ENCODE results near the gene SCYGR5. TPM values are rescaled to one million over a fixed set of nuclear protein-coding genes. Genes with fewer than 3 reads are reported as not detected.
"Not testable (repeated sequence)": the region's sequence is repeated elsewhere in the genome, so short reads cannot be mapped to it uniquely, and the experiment has no call there.

SCYGR5 gene
- total and polyA plus RNA-seq, 2 donors from 2014 or later = not detected

DNA sequence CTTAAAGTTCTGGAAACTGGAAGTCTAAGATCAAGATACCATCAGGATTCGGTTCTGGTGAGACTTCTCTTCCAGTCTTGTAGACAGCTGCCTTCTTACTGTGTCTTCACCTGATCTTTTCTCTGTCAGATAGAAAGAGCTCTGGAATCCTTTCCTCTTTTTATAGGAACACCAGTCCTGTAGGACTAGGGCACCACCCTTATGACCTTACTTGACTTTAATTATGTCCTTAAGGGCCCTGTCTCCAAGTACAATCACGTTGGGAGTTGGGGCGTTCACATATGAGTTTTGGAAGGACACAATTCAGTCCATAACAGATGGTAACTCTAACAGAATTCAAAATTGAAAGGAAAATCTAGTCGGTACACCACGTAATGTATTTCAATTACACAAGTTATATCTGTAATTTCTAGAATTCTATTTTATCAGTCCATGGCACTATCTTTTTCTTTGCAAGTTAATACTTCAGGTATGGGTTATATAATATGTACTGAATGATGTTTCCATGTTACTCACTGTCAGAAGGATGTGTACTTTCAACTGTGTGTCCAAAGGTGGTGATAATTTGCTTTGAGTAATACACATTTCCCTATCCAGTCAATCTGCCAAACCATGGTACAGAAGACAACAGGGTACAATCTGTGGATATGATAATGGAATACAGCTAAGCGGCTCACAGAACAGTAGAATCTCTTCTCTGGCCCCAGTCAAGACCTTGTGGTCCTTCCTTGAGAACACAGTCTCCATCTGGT is 1.2 kb upstream of the SCYGR5 start:
- no peak overlapping the region for H3K4me3 ChIP-seq (ENCODE audit: low read length in 3 of 3)
- intact Hi-C loops (cut with DNase I) = no loop called here

DNA sequence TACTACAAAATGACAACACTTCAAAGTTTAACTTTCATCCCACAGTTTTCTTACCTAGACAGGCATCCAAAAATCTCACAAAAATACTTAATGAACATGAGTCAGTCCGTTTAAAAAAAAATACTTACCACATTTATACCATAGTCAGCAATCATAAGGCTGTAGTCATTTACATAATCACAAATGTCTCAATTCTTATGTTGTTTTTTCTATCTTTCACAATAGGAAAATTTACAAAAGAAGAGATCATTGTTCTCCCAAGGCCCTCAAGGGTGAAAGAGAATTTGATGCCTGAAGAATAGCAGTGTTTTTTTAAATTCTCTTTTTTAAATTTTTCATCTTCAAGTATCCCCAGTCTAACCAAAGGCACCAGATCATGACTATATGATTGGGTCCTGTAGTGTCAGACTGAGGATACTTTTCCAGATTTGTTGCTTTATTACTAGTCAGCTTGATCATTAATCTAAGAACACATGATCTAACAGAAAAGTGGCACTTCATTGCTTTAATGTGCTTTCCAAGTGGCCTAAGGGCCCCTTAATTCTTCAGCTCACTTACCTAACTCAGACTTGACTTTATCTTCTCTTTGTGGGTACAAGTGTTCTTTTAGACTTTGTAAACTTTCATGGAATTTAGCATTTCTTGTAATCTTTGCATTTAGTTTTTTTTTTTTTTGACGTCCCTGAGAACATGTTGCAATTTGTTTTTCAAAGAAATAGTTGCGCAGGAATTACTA is 4.7 kb downstream of the SCYGR5 start:
- TF ChIP-seq CTCF (IDR thresholded peaks at IDR 0.05; ENCODE audit: borderline replicate concordance, extremely low read depth, insufficient read depth) = no peak
- Histone ChIP-seq H3K4me3 (ENCODE audit: low read length in 3 of 3) (no peak overlapping the region), H3K9me3 (ENCODE audit: control insufficient read depth in 2 of 3, insufficient read depth in 1 of 3, low read length in 3 of 3) (no peaks in the 10 kb centered on the region), H3K4me1 (ENCODE audit: control insufficient read depth in 2 of 3, insufficient read depth in 2 of 3, low read depth in 1 of 3, low read length in 3 of 3) (no peaks in the 10 kb centered on the region), H3K36me3 (ENCODE audit: control insufficient read depth in 2 of 3, insufficient read depth in 3 of 3, low read length in 3 of 3) (no peaks in the 10 kb centered on the region), H3K27me3 (ENCODE audit: control insufficient read depth, insufficient read depth, low read length) (no peaks in the 10 kb centered on the region), H3K27ac (ENCODE audit: low read depth in 2 of 2, low read length in 2 of 2) (no peak overlapping the region), H3K9ac (ENCODE audit: low read length in 3 of 3) (no peak overlapping the region)
- DNase-seq (no peak), FAIRE-seq (no peak)
- intact Hi-C loops (cut with DNase I) = no loop called here

More for the DNA sequence above, 1.2 kb upstream of the SCYGR5 start:
- Histone ChIP-seq H3K36me3 (ENCODE audit: control insufficient read depth in 2 of 3, insufficient read depth in 3 of 3, low read length in 3 of 3) (no peaks in the 10 kb centered on the region), H3K9ac (ENCODE audit: low read length in 3 of 3) (no peak overlapping the region), H3K4me1 (ENCODE audit: control insufficient read depth in 2 of 3, insufficient read depth in 2 of 3, low read depth in 1 of 3, low read length in 3 of 3) (no peaks in the 10 kb centered on the region), H3K9me3 (ENCODE audit: control insufficient read depth in 2 of 3, insufficient read depth in 1 of 3, low read length in 3 of 3) (no peaks in the 10 kb centered on the region), H3K27ac (ENCODE audit: low read depth in 2 of 2, low read length in 2 of 2) (no peak overlapping the region), H3K27me3 (ENCODE audit: control insufficient read depth, insufficient read depth, low read length) (no peaks in the 10 kb centered on the region)
- DNase-seq (no peak), FAIRE-seq (no peak)
- no peak for TF ChIP-seq CTCF (IDR thresholded peaks at IDR 0.05; ENCODE audit: borderline replicate concordance, extremely low read depth, insufficient read depth)

DNA sequence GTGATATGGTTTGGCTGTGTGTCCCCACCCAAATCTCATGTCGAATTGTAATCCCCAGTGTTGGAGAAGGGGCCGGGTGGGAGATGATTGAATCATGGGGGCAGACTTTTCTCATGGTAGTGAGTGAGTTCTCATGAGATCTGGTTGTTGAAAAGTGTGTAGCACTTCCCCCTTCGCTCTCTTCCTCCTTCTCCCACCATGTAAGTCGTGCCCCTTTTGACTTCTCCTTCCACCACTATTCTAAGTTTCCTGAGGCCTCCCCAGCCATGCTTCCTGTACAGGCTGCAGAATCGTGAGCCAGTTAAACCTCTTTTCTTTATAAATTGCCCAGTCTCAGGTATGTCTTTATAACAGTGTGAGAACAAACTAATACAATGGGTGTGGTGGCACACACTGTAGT is 7.0 kb downstream of the SCYGR5 start:
- DNase-seq; intact Hi-C loops (cut with DNase I); H3K4me3 ChIP-seq (ENCODE audit: low read length in 3 of 3); H3K27me3 ChIP-seq (ENCODE audit: control insufficient read depth, insufficient read depth, low read length); H3K4me1 ChIP-seq (ENCODE audit: control insufficient read depth in 2 of 3, insufficient read depth in 2 of 3, low read depth in 1 of 3, low read length in 3 of 3); H3K27ac ChIP-seq (ENCODE audit: low read depth in 2 of 2, low read length in 2 of 2); H3K9me3 ChIP-seq (ENCODE audit: control insufficient read depth in 2 of 3, insufficient read depth in 1 of 3, low read length in 3 of 3); FAIRE-seq; H3K9ac ChIP-seq (ENCODE audit: low read length in 3 of 3); H3K36me3 ChIP-seq (ENCODE audit: control insufficient read depth in 2 of 3, insufficient read depth in 3 of 3, low read length in 3 of 3): not testable (repeated sequence)

GRCh38 chr2:227674485-227674884 is 7.9 kb downstream of the SCYGR5 start:
- Histone ChIP-seq H3K36me3 (ENCODE audit: control insufficient read depth in 2 of 3, insufficient read depth in 3 of 3, low read length in 3 of 3) (no peaks in the 10 kb centered on the region), H3K27ac (ENCODE audit: low read depth in 2 of 2, low read length in 2 of 2) (no peak overlapping the region), H3K9ac (ENCODE audit: low read length in 3 of 3) (no peak overlapping the region), H3K9me3 (ENCODE audit: control insufficient read depth in 2 of 3, insufficient read depth in 1 of 3, low read length in 3 of 3) (no peaks in the 10 kb centered on the region), H3K4me1 (ENCODE audit: control insufficient read depth in 2 of 3, insufficient read depth in 2 of 3, low read depth in 1 of 3, low read length in 3 of 3) (no peaks in the 10 kb centered on the region), H3K27me3 (ENCODE audit: control insufficient read depth, insufficient read depth, low read length) (no peaks in the 10 kb centered on the region), H3K4me3 (ENCODE audit: low read length in 3 of 3) (no peak overlapping the region)
- intact Hi-C loops (cut with DNase I) = no loop called here
- FAIRE-seq = no peak
- no peak for TF ChIP-seq CTCF (IDR thresholded peaks at IDR 0.05; ENCODE audit: borderline replicate concordance, extremely low read depth, insufficient read depth)
- DNase-seq = no peak

Measured in kidney (tissue), 14 donors.